ENCODE results near the gene FMN1. TPM values are rescaled to one million over a fixed set of nuclear protein-coding genes. Genes with fewer than 3 reads are reported as not detected.

FMN1 gene
- total and polyA plus RNA-seq, 2 of the 13 experiments (the other 11 are each of a cell fraction or from before 2014, with no cell fraction given), result 0.20 to 0.60 TPM

- no peak overlapping the region for H2AFZ ChIP-seq (ENCODE audit: low read length)
- H3K4me1 ChIP-seq (ENCODE audit: insufficient read depth, low read length), result peaks cover 12% of the 10 kb centered on the region
- FAIRE-seq (no peak), ATAC-seq (no peak), DNase-seq (ENCODE audit: low spot score) (no peak)
- no peak overlapping the region for H3K9ac ChIP-seq (ENCODE audit: insufficient read depth, low read depth, low read length)
- no peaks in the 10 kb centered on the region for H3K9me3 ChIP-seq (ENCODE audit: low read length)
- H3K27me3 ChIP-seq (ENCODE audit: control insufficient read depth in 1 of 2, insufficient read depth in 2 of 2, low read length in 2 of 2), result no peaks in the 10 kb centered on the region
- ChIA-PET POLR2A (no interaction called here), CTCF (ENCODE audit: low intra/inter-chr PET ratio, low total read pairs) (no interaction called here)
- H3K27ac ChIP-seq (ENCODE audit: extremely low read length, insufficient read depth, low read length), result no peak overlapping the region
- no peak overlapping the region for H3K4me2 ChIP-seq (ENCODE audit: low read depth, low read length)
- intact Hi-C loops (cut with micrococcal nuclease; ENCODE audit: unreplicated experiment) (no loop called here), in situ Hi-C loops (cut with HindIII; ENCODE audit: extremely low pct_ligation_motif_present, low pct_unique_long_range_greater_than_20kb) (no loop called here)
- no peaks in the 10 kb centered on the region for H3K36me3 ChIP-seq (replicated peaks in 1 of 2; ENCODE audit: control insufficient read depth in 1 of 2, insufficient read depth in 2 of 2, low read length in 2 of 2)
- TF ChIP-seq GZF1 (CRISPR knock-in tag; IDR thresholded peaks at IDR 0.05) (no peak), DZIP1 (CRISPR knock-in tag; IDR thresholded peaks at IDR 0.05) (no peak), ZNF274 (CRISPR knock-in tag; IDR thresholded peaks at IDR 0.05) (no peak), ZFX (CRISPR knock-in tag; IDR thresholded peaks at IDR 0.05; ENCODE audit: low read depth) (no peak), ZNF616 (CRISPR knock-in tag; IDR thresholded peaks at IDR 0.05; ENCODE audit: low read depth) (no peak), HHEX (CRISPR knock-in tag; IDR thresholded peaks at IDR 0.05) (no peak), CREBL2 (CRISPR knock-in tag; IDR thresholded peaks at IDR 0.05; ENCODE audit: borderline replicate concordance) (no peak), FOXM1 (CRISPR knock-in tag; IDR thresholded peaks at IDR 0.05) (no peak), ZUFSP (CRISPR knock-in tag; IDR thresholded peaks at IDR 0.05; ENCODE audit: borderline replicate concordance) (no peak), TFDP1 (CRISPR knock-in tag; IDR thresholded peaks at IDR 0.05; ENCODE audit: borderline replicate concordance) (no peak), NR1H2 (CRISPR knock-in tag; IDR thresholded peaks at IDR 0.05; ENCODE audit: borderline replicate concordance, low read depth) (no peak), ZNF34 (CRISPR knock-in tag; IDR thresholded peaks at IDR 0.05; ENCODE audit: borderline replicate concordance) (no peak)
- no peak overlapping the region for H3K4me3 ChIP-seq (replicated peaks in 1 of 3; ENCODE audit: insufficient read depth in 1 of 3, low read depth in 2 of 3, low read length in 3 of 3)
- no peaks in the 10 kb centered on the region for H3K79me2 ChIP-seq (ENCODE audit: insufficient read depth, low read length)
- no peaks in the 10 kb centered on the region for H4K20me1 ChIP-seq (ENCODE audit: insufficient read depth, low read length)
- 53% methylated on average over 6 of the region's 6 CpGs for WGBS (ENCODE audit: low lambda C conversion rate)
- BruUV-seq (replicated peaks), result no TSS peak
These were observed 394.5 kb downstream of the FMN1 start for GRCh38 chr15:32799936-32800535.

Measured in HepG2 (cell line).